Heart left ventricle (tissue), 13 donors: ENCODE data around the gene MPRIP.

Source experiments
- POLR2A ChIP-seq, 2 donors: fragments of 450-650 bp; IDR thresholded peaks; one replicate each; pipeline ENCODE4 v1.6.1; 2017; ENCODE audit warnings: antibody characterized with exemption in 2 of 2, mild to moderate bottlenecking in 2 of 2, moderate library complexity in 2 of 2
- TF ChIP-seq, protein P1 (sequence below), 12 donors: fragments of 200-600 bp; sonication (generic) in 4 of 12; IDR thresholded peaks; one replicate each; pipeline versions ENCODE4 v1.5.0 to v1.8.0; 2018 to 2022; ENCODE audit warnings: antibody characterized with exemption in 12 of 12, mild to moderate bottlenecking in 5 of 12
- donor health status: ischemic (EF 13 %, LVEDD 7.1; RV severe dilation, severe dysfunction).
- donor health status: DM: no; HTN: yes; CAD: no.
- donor health status: DM: no; HTN: no; CAD: no.
- donor health status: ischemic (EF 25% LVEDD 6.9; RV normal size, moderate dysfunction).
- donor health status: ischemic (EF 25% LVEDD 5.7; RV mildly dilated, moderate dysfunction).
- donor health status: ischemic (EF 35%, LVEDD 5.7; RV mildly dilated, moderate dysfunction).
- donor health status: nonischemic (EF 11% LVEDD 7.7; RV severe dilation, severe dysfunction).
- donor health status: DM: yes; HTN: yes; CAD: no.
- donor health status: PGD.
- donor health status: ischemic (EF 29% LVEDD 5.4; RV normal size, mild dysfunction).
- donor health status: nonischemic (EF 23%, LVEDD 6.1; RV moderate dilation, normal function).

DNA sequence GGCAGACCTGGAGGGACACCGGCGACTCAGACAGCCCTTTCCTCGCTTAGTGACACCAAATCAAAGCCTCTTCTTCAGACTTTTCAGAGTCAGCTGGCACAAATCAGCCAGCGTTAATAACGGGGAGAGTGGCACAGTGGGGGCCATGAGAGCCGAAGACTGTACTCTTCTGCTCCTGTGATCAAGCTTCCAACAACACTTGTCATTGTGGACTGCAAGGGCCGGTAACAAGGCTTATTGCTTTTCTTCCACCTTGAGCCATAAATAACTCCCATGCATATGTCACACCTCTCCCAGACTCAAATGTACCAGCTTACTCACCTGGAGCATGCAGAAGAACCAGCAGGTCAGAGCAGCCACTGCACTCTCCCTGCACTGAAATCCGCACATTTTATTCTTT is 181.9 kb downstream of the MPRIP start:
- TF ChIP-seq, protein P1, sequence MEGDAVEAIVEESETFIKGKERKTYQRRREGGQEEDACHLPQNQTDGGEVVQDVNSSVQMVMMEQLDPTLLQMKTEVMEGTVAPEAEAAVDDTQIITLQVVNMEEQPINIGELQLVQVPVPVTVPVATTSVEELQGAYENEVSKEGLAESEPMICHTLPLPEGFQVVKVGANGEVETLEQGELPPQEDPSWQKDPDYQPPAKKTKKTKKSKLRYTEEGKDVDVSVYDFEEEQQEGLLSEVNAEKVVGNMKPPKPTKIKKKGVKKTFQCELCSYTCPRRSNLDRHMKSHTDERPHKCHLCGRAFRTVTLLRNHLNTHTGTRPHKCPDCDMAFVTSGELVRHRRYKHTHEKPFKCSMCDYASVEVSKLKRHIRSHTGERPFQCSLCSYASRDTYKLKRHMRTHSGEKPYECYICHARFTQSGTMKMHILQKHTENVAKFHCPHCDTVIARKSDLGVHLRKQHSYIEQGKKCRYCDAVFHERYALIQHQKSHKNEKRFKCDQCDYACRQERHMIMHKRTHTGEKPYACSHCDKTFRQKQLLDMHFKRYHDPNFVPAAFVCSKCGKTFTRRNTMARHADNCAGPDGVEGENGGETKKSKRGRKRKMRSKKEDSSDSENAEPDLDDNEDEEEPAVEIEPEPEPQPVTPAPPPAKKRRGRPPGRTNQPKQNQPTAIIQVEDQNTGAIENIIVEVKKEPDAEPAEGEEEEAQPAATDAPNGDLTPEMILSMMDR (IDR thresholded peaks at IDR 0.05): no peak
- TF ChIP-seq POLR2A (IDR thresholded peaks at IDR 0.05): no peak
